GM18520 (cell line): ENCODE measurements around the gene KIRREL3.

Experiments used
- ATAC-seq: cut with Tn5 transposase; IDR thresholded peaks from one replicate; pipeline ENCODE4 v1.9.1; 2021; ENCODE audit not compliant: unreplicated experiment

The KIRREL3 gene

DNA sequence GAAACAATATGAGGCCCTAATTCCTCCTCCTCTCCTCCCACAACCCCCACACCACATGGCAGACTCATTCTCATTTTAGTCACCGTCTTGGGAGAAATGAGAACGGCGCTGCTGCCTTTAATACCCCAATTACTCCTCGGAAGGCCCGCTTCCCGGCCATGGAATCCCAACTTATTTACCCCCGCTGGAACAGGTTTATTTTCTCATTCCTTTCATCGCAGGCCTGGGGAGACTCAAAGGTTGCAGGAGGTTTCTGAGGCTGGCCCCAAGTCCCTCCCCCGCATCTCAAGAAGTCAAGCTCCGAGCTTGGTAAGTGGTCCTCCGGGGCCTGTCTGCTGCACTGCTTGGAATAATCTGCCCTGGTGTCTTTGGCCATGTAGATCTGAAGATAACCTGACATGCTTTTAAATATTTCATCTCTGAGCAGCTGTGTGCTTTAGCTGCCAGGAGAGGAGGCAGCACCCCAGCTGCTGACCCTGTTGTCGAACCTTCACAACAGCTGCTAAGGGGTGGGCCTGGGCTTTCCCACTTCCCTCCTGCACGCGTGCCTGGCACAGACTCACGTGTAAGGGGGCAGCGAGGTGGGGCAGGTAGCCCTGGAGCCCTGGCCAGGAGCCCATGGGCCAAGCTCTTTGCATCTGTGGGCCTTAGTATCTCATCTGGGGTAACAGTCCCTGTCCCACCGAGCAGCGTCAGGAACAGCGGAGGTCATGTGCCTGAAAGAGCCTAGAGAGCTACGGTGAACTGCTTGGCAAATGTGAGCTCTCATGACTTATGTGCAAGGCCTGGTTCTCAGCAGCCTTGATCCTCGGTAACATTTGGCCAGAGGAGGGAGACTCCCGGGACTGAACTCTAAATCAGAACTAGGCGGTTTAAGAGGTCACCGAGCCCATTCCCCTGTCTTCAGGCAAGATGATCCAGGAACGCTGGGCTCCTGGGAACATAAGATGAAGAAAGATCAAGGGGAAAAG lies 480.5 kb downstream of the KIRREL3 start:
- no peak for ATAC-seq

DNA sequence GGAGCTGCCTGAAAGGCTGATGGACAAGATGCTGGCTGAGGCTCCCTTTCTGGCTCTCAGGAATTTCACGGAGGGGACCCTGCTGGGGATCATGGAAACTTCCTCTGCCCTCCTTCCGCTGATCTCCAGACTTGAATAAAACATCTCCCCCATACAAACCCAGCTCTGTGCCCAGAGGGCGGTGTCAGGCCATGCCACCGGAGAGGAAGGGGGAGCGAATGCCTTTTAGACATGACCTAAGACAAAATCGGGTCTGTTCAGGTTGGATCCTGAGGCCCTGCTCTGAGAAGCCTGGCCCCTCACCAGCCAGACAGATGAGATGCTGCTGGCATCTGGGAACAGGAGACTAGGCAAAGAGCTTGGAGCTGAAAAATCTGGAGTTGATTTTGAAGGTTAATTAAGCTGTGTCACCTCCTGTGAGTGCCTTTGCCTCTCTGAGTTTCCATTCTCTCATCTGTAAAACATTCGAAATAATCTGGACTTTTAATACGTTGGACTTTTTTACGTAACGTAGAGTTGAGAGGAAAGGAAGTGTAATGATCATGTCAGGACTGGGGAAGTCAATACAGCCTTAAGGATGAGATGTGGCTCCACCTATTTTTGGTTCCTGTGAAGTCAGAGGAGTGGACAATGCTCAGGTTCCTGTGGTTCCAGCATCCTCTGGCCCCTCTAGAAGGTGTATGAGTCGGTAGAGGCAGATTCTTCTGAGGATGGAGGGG lies 481.4 kb downstream of the KIRREL3 start:
- no peak for ATAC-seq

DNA sequence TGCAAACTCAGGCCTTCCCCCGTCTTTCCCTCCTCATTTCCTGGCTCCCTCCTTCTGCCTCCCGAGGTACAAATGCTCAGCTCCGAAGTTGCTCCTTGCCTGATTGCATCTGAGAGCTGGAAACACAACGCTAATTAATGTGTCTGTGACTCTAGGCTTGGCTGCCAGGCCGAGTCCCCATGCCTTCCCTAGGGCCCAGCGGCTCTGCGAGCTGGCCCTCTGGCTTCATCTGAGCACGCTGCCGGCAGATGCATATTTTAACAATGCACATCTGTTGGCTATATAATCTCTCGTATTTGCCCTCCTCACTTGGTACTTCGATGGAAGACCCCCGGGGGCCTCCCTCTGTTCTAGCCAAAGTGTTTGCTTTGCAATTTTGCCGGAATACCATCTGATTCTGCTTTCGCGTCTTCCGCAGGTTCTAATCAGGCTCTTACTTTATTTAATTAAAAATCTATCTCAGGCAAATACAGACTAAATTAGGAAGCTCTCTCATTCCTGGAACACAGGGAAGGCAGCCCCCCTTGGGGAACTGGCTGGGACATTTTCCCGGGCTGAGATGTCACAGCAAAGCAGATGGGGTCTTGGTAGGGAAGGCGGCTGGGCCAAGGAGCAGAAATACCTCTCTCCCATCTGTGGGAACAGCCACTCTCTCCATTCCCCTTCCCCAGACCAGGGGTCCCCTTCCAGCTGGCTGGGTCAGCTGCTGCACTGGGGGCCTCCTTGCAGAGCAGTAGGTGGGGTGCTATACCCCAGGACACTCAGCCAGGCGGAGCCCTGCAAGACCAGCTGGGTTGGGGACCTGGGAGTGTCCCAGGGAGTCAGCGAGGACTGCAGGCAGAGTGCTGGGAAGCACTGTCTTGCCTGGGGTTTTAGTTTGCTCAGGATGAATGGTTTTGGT lies 482.2 kb downstream of the KIRREL3 start:
- ATAC-seq, result no peak

DNA sequence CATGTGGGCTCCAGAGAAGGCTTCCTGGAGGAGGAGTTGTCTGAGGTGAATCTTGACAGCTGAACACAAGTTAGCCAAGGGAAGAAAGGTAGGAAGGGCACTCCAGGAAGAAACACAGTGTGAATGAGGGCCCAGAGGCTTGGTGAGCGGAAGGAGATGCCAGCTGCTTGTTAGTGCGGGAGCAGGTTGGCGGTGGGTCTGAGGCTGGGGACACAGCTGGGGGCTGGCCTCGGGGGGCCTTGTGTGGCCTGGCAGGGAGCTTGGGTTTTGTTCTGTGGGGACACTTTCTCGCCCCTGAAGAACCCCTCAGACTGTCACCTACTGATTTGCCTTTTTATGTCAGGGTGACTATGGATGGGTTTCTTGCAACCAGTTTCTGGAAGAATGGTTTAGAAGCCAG lies 485.1 kb downstream of the KIRREL3 start:
- ATAC-seq, result no peak

DNA sequence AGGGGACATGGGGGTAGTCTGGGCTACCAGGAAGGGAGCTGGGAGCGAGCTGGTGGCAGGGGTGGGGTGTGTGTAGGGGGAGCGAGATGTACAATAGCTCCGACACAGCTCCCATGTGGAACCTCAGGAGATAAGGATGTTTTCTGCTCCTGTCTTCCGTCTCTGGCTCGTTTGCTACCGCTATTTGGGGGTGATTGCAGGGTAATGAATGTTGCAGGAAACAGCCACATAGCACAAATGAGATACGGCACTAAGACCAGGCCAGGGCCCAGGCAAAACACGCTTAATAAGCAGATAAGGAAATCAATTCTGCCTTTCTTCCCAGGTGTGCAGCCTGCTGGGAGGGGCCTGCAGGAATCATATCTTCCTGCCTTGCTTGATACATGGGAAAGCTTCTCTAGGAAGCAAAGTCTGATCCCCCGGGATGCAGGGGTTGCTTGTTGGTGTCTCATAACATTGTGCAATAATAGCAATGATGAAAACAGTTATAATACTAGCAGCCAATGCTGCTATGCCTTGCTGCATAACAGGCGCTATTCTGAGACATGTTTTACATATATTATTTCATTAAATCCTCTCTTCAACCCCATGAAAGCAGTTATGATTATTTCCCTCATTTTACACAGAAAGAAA lies 486.4 kb downstream of the KIRREL3 start:
- no peak for ATAC-seq

DNA sequence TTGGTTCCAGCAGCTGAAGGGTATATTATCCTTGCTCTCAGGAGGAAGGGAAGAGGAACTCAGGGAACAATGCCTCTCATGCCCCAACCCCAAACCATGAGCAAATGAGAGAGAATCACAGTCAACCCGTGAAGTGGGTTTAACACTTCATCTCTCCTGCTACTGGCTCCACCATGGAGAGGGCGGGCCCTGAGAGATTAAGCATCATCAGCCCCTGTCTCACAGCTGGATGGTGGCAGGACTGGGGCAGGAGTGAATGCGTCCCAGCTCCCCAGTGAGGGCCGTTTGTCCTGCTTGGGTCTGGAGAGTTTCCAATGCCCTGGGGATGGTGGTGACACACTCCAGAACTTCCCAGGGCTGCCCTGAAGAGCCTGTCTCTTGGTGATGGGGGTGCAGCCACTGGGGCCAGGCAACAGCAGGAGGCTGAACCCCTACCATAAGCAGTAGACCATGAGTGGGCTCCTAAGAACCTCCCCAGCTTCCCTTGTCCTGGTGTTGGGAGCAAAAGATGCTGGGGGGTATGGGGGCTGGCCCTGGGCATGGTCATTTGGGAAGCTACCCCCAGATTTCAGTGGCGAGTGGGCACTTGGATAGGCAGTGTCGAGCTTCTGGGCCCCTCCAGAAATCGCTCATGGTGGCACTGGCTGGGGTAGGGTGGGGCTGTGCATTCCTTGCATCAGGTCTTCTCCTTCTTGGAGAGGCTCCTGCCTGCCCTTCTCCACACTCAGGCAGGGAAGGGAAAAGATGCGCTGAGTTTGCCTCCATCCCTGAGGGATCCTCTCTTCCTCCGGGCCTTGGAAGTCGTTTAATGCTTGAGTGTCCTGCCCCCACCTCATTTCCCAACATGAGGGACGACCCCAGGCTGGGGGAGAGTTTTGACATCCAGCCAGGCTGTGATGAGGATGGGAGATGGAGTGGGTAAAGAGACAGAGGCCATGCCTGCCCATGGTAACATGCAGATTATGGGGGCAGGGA lies 487.5 kb downstream of the KIRREL3 start:
- ATAC-seq, result no peak

DNA sequence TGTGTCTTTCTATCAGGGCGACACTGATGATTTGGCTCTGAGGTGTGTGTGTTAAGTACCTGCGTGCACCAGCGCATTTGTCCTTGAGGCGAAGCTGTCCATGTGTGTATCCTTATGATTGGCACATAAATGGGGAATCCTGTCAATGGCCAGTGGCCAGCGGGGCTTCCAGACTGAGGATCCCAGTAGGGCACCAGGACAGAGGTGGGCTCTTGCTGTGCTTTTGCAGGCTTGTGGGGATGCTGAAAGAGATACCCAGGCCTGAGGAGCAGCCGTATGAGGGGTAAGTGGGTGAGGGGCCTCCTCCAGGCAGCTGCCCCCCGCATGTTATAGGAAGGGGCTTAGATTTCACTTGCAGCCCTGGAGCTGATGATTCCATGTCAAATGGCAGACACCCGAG lies 488.3 kb downstream of the KIRREL3 start:
- no peak for ATAC-seq

DNA sequence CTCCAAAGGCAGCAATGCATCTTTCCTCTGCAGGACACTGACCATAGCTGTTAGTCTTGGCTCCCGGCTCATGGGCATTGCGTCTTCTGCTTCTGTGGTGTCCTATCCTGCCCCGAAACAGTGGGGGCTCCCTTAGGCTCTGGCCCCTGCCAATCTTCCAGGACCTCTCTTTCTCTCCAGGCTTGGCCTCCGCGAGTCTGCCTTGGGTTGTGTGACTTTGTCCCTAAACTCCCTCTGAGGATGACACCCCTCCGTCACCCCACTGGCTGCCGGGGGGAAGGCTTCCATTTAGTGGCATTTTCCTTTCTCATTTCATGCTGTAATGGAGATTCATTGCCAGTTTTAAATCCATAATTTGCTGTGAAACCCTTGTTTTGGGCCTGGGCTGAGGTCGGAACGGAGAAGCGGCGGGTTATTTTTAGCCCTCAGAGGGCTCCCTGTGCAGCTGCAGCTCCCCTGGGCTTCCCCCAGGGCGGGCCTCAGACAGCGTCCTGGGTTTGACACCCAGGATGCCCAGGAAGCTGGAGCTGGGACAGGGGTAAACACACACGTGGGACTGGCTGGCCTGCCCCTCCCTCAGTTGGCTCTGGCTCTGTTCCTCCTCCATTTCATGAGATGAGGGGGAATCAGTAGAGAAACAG lies 489.0 kb downstream of the KIRREL3 start:
- no peak for ATAC-seq

DNA sequence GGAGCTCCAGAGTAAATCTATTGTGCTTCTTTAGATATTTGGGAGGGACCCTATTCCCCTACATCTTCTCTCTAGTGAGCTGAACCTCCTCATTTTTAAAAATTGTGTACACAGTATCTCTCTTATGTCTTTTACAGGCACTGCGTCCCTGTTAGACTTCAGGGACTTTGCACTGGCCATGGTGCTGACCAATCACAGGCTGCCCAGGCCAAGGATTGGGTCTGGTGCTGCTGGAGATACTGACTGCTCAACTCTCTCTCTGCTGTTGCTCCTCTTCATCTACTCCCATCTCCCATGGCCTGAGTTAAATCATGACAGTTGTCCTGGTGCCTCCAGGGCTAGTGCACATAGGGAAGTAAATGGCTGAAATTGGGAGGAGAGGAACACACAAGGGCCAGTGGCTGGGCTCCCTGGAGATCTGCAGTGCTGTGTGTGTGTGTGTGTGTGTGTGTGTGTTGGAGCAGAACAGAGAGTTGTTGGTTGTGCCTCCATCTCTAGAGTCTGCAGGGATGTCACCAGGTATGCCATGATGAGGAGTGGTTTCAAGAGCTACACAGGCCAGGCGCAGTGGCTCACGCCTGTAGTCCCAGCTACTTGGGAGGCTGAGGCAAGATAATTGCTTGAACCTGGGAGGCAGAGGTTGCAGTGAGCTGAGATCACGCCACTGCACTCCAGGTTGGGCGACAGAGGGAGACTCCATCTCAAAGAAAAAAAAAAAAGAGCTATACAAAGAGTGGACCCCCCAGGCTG lies 489.8 kb downstream of the KIRREL3 start:
- ATAC-seq, result no peak

DNA sequence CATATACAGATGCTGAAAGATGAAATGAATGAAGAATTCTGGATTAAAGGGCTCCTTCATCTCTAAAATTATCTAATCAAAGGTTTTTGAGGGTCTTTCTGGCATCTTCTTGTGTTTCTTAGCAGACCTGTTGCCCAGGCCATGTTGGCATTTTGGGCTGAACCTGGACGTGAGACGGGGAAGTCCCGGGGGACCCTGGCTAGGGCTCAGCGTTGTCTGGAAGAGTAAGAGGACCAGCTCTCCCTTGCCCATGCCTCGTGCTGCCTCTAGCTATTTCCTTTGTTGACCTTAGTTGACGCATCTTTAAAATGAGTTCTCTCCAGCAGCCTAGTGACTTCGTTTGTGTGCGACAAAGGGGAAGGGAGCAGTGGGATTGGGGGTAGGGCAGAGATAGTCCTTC lies 492.9 kb downstream of the KIRREL3 start:
- no peak for ATAC-seq

DNA sequence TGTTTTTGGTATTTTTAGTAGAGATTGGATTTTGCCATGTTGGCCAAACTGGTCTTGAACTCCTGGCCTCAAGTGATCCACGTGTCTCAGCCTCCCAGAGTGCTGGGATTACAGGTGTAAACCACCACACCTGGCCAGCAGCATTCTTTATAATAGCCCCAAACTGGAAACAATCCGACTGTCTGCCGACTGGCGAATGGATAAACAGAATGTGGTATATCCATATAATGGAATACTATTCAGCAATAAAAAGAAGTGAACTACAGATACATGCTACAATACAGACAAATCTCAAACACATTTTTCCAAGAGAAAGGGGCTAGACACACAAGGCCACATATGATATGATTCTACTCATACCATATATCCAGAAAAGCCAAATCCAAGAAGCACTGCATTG lies 493.8 kb downstream of the KIRREL3 start:
- ATAC-seq, result no peak

DNA sequence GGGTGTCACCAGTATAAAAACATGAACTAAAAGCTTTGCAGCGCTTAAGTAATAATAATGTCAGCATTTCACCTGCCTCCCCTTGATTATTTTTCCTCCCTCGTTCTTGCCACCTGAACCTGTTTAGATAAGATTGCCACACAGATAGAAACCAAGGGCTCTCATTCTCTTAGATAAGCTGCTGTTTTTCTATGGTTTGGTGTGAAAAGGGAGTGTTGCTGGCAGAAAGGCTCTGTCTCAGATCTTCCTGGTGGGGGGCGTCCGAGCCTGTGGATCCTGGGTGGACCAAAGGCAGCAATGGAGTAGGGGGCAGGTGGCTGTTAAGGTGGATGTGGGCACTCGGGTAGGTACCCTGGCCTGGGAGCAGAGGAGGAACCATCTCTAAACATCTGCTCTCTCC lies 497.6 kb downstream of the KIRREL3 start:
- ATAC-seq, result no peak

DNA sequence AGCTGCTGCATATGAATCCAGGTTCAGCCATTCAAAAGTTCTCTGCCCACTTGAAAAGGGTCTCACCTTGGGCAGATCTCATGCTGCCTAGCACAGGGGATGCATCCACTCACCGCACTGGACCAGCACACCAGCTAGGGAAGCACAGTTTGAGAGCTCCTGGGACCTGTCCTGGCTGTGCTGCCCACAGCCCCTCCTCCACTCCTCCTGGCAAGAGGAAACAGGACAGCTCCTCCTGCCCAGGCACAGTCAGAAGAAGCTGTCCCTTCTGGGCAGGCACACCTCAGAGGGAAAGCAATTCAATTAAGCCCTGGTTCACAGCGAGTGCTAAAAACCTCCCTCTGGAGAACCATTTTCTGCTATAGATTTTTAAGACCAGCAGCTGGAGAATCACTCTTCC lies 498.4 kb downstream of the KIRREL3 start:
- ATAC-seq, result no peak

DNA sequence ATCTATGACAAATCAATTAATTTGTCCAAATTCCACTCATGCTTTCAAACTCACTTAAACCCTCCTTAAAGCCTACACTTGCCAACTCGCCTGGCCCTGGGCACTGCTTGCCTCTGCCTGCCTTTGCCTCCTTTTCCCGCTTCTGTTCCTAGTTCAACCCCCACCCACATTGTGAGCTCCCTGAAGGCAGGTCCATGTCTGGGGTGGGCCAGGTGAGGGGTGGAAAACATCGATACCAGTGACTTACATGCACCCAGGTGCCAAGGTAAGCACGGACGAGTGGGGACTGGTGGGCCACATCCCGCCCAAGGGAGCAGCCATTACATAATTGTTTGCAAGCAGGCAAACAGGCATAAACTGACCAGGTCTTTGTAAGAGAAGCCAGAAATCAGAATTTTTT lies 498.9 kb downstream of the KIRREL3 start:
- no peak for ATAC-seq

DNA sequence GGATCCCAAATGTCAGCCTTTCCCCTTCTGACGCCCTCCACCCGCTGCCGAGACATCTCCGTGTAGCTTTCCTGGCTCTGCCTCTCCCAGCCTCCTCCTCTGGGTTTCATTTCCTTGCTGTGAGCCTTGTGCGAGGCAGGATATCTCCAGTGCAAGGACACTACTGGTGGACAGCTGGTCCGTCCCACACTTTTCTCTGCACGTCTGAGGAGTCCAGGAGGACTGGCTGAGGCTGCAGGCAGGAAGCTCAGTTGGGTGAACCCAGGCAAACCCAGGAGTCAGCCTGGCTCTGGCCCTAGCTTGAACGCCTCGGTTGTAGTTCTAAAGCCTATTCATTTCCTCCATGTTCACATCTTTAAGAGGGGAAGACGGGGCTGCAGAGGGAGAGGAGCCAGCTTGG lies 499.6 kb downstream of the KIRREL3 start:
- no peak for ATAC-seq

DNA sequence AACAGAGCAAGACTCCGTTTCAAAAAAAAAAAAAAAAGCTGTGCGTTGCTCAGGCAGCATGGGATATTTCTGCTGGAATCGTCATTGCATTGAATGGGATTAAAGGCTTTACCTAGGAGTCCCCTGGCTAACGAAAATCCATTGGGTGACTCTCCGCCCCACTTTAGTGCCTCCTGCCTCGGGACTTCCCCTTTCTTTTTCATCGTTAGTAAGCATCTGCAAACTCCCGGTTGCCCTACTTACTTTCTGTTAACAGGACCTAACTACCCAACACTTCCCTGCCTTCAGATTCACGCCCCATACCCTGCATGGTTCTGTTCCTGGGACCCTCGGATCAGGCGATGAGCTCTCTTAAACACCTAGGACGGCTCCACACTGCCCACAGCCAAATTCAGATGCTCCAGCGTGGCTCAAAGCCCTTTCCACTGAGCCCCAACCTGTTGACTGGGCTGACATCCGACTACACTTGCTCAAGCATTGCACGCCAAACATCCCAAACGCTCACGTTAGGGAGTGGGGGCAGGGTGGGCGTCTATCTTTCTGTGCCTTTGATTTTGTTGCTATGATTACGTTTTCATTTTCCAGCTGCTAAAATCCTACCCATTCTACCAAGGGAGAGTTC lies 501.3 kb downstream of the KIRREL3 start:
- ATAC-seq, result no peak

DNA sequence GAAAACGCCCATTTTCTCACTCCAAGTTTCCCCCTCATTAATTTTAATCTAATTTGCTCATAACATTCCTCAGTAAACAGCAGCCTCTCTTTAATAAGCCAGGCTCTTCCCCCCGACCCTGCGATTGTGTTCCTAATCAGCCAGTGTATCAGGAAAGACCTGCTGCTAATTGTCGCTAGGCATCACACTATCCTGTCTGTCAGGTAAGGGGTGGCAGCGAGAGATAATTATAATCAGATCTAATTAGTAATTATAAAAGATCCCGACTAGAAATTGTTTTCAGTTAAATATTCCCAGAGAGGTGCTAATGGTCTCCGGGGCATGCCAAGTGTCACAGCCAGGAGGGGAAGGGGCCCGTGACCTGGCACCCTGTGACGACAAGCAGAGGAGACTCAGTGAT lies 502.3 kb downstream of the KIRREL3 start:
- no peak for ATAC-seq

DNA sequence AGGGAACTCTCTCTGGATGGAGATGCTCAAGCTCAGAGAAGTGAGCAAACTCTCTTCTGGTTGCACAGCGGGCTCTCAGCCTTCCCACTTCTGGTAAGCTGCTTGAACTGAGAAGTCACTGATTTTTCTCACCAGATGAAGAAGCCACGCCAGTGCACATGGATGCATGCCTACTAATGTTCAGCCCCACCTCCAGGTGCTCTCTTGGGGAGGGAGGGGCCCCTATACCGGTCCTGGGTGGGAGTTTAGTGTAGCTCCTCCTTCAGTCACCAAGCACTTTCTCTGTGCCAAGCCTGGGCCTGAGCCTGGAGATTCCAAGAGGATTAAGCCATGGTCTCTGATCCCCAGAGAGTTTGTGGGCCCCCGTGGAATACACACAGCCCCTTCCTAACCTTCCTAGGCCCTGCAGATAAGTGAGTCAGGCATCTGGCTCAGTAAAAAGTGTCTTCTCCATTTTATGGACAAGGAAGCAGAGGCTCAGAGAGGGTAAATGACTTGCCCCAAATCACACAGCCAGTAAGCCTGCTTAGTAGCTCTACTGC lies 502.9 kb downstream of the KIRREL3 start:
- no peak for ATAC-seq
